Stimulated activated CD8-positive, alpha-beta memory T cell treated with anti-CD3 and anti-CD28 coated beads, Interleukin-4, amount 100 ng/mL, for 4 hours (primary cell): ENCODE data around the gene ERCC5.

Experiments
- DNase-seq, 2 donors: peaks; one replicate each; pipeline ENCODE4 v3.0.0-alpha.2; 2020; ENCODE audit warnings: low read depth in 2 of 2, low spot score in 1 of 2

The ERCC5 gene

DNA sequence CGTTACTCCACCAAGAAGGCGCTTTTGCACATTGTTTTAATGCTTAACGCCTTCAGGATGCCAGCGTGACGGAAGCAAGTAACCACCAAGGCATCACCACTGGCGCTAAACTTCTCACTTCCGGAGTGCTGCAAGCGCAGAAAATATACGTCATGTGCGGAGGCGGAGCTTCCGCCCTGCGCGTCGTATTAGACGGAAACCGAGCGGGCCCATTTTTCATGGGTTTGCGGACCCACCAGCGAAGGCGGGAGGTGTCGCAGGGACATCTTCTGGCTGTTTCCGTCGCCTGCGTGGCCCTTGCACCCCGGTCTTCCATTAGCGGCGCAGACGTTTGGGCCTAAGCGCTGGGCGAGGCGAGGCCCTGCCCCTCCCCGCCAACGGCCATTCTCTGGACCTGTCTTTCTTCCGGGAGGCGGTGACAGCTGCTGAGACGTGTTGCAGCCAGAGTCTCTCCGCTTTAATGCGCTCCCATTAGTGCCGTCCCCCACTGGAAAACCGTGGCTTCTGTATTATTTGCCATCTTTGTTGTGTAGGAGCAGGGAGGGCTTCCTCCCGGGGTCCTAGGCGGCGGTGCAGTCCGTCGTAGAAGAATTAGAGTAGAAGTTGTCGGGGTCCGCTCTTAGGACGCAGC is at the start of gene ERCC5:
Gene ERCC5, plus strand, starts transcription at position 403 of the 631 bp plus-strand sequence. CDS start 235 bp downstream, outside the sequence.
- peak; percentile 90 to 91 for DNase-seq

- peak in 1 of 2 donors; percentile 34 for DNase-seq
These were observed 47.0 kb upstream of the ERCC5 start, which contains the start of the genes BIVM and POGLUT2 for GRCh38 chr13:102798581-102799425. TSS of gene BIVM (plus strand) at chr13:102799119. CDS start at chr13:102807268, 8,149 bp downstream. TSS of gene POGLUT2 (minus strand) at chr13:102798976. CDS start at chr13:102798670, 306 bp downstream.

DNA sequence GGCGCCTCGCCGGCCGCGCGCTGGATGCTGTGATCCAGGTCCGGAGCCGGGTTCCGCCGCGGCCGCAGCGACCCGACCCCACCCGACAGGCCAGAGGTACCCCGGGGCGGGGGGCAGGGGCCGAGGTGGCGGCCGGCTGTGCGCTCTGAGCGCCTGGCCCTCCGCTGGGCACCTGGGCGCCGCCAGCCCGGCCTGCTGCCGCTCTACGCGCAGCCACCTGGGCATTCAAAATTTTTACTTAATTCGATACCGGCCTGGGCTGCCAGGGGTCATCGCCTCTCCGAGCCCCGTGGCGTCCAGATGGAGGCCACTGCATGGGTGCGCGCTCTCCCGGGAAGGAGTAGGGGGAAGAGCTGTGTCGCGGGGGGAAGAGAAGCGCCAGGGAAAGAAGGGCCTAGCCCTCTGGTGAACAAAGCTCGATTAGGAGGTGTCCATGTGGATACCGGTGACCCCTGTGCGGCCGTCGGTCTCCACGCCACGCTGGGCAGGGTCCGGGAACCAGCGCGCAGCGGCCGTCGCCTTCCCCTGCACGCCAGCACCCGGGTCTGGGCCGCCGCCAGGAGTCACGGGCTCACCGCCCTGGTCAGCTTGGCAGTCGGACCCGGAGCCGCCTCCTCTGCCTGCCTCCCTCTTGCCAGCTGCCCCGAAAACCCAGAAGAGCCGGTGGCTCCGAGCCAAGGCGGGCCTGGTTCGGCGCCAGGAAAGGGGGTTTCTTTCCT is 46.2 kb upstream of the ERCC5 start:
- DNase-seq = peak in 1 of 2 donors; percentile 1

DNA sequence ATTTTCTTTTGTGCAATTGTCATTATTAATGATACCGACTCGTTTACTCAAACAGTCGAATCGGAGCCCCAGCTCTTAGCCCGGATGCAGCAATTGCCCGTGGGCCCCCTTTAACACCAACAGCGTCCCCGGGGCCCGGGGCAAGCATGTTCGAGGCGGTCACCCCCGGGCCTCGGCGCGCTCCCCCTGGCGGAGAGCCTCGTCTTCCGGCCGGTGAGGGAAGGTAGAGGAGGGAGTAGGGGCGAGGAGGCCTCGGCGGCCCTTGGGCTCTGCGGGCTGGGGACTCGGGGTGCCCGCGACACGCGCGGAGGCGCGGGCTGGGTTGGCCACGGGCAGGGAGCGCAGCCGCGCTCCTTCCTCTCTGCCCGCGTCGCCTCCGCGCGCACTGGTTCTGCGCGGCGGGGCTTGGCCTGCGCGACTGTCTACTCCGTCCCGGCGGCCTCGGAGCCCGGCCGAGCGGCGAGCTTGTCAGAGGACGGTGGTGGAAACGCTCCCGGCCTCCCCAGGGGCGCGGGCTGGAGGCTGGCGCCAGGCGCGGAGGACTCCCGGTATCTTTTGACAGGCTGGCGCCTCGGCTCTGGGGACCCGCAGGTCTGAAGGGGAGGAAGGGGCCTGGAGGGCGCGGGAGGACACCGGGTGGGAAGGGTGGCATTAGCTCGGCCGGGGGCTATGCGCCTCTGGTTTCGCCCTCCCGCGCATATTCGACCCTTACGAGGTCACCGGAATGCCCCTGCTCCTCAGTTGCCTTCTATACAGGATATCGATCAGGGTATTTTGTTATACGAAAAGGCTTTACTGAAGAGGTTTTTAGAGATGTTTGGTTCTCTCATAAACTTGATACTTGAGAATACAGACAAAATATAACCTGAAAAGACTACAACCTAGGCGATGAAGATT is 45.4 kb upstream of the ERCC5 start:
- peak; percentile 65 to 72 for DNase-seq

DNA sequence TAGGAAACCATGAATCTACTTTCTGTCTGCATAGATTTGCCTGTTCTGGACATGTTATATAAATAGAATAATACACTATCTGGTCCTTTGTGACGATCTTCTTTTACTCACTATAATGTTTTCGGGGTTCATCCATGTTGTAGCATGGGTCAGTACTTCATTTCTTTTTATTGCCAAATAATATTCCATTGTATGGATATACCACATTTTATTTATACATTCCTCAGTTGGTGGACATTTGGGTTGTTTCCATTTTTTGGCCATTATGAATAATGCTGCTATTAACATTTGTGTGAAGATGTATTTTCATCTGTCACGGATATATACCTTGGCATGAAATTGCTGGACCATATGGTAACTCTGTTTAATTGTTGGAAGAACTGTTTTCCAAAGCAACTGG is 40.2 kb upstream of the ERCC5 start:
- no peak for DNase-seq

DNA sequence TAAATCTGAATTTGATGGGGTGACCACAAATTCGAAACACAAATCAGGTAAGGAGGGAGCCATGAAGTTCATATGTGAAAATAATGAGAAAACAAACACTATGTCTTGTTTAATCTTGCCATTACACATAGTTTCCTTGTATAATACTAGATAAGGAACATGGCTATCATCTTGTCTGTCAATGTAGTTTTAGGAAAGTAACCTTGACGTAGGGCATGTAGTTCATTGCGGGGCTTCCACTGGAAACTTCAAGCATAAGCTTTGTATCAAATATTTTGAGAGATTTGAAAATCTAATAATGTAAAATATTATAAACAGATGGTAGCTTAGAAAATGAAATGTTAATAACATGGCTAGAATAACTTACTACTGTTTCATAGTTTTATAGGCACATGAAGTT is 38.1 kb upstream of the ERCC5 start:
- no peak for DNase-seq

DNA sequence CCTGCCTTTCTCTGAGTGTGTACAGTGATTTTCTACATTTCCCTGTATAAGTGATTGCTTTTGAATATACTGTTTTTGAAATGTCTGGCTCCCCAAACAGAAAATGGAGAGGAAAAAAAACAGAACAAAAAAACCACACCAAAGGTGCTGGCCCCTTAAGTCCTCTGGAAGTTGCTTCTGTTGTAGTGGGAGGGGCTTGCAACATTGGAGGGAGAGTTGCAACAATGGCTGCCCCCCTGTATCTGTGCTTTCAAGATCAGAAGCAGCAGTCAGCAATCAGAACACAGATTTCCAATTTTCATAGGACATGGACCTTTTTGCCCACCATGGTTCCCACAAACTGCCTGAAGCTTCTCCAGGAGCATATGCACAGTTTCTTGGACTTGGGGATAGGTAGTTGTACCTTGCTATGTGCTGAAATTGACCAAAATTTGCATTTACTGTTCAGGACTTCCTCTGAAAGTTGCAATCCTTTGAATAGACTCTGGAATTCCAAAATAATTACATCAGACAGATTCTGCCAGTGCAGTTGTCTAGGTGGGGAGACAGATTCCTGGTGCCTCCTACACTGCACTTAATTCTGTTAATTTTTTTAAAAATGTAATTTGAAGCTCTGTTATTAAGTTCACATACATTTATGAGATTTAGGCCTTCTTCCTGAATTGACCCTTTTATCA is 33.1 kb upstream of the ERCC5 start:
- DNase-seq = no peak

GRCh38 chr13:102814025-102814607 is 31.7 kb upstream of the ERCC5 start:
- DNase-seq = no peak

DNA sequence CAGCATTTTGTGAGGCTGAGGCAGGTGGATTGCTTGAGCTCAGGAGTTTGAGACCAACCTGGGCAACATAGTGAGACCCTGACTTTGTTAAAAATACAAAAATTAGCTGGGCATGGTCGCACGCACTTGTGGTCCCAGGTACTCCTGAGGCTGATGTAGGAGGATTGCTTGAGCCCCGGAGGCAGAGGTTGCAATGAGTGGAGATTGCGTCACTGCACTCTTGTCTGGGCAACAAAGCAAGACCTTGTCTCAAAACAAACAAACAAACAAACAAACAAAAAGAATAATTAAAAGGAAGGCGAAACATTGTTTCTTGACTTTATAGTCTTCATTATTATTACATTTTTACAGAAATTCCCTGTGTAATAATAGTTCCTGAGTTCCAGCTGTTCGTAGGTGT is 31.0 kb upstream of the ERCC5 start:
- DNase-seq = no peak

- no peak for DNase-seq
These were observed 30.0 kb upstream of the ERCC5 start for GRCh38 chr13:102815788-102816187.

DNA sequence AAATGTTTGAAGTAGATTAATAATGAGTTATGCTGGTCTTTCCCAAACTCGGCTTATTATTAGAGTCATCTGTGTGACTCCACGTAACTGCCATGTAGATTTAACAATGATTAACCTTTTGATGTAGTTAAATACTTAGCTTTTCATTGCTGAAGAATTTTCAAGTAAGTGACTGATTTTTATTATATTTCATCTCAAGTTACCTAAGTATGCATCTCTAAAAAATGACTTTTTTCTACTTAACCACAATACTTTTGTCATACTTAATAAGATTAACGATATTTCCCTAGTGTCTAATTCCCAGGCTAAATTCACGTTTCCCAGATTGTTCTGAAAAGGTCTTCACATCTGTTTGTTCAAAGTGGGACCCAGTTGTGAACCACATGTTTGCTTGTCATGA is 29.1 kb upstream of the ERCC5 start:
- no peak for DNase-seq

DNA sequence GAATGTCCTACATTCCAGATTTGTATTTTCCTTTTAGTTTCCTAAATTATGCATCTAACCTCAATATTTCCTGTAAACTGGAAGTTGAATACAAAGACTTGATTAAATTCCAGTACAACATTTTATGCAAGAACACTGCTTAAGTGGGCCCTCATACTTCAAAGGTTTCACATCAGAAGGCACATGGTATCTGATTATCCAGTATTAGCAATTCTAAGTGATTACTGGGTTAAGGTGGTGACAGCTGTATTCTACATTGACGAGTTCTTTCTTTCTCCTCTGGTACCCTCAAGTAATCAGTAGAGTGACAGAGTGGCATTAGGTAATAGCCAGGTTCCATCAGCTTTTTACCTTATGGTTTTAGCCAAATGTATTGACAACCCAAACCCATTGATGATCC is 28.6 kb upstream of the ERCC5 start:
- DNase-seq = no peak

GRCh38 chr13:102817907-102818306 is 27.9 kb upstream of the ERCC5 start:
- DNase-seq = no peak

DNA sequence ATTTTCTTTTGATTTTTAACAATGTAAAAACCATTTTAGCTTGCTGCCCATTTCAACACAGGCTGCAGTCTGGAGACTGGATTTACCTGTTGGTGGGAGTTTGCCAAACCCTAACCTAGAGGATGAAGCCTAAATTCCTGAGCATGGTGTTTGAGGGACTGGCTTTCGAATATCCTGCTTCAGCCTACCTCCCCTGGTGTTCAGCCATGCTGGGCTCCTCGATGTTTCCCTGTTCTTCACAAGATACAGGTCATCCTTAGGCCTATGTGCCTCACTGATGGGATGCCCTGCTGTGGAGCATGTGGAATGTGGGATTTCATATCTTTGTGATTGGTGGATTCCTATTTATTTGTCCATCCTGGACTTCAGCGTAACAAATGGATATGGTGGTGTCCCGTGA is 20.4 kb upstream of the ERCC5 start:
- no peak for DNase-seq

GRCh38 chr13:102825921-102826706 is 19.7 kb upstream of the ERCC5 start:
- DNase-seq = no peak

DNA sequence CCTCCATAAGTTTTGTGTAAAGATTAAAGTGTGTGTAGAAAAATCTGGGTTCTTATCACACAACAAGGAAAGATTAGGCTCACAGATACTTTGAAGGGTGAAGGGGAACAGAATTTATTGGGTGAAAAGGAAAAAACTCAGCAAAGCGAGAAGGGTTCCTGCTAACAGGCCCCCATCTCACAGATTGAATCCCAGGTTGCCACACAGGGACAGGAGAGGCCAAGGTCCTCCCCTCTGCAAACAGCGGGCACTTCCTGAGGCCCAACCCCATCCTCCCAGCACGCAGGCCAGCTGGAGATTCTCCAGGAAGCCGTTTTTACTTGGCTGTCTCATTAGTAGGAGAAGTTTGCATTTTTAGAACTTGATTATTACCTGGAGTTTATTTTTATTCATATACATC is 15.2 kb upstream of the ERCC5 start:
- DNase-seq = no peak

- no peak for DNase-seq
These were observed 9.4 kb upstream of the ERCC5 start for GRCh38 chr13:102836471-102836870.

DNA sequence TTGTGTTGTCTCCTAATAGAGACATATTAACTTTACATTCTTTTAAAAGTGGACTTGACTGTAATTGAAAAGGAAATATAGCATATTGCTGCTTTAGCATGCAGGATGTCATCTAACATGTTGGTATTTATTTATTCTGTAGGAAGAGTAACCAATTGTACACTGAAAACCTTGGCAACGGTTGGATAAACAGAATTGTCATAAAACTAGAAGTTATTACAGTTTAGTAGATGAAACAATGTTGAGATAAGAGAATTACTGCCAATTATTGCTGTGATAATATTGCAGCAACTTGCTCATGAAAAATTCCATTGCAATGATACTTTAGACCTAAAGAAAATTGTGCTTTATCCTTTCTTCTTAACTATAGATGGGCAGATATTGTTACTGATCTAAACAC is 7.6 kb upstream of the ERCC5 start:
- no peak for DNase-seq

DNA sequence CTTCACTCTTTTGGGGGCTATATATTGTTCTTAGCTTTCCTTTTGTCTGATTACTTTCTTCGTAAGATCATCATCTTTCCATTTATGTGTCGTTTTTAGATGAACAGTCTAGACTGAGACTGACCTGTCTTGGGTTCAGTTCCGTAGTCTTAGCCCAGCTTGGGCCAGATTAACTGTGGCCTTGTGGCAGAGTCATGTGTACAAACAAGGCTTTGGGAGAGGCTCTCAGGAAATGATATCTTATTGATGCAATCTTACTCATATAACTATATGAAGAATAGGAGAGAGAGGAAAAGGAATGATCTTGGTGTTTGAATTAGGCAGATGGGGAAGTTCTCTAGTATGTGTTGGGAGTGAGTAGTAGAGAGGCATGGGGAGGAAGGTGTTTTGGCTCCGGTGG is 6.8 kb upstream of the ERCC5 start:
- DNase-seq = no peak
